UCSD-AML1 (cell line): ENCODE results near the gene STRADB.
"Not testable (repeated sequence)": the region's sequence is repeated elsewhere in the genome, so short reads cannot be mapped to it uniquely, and the experiment has no call there.

Experiments used
- DNase-seq: peaks from one replicate; lab custom pipeline; 2025; ENCODE audit not compliant: unreplicated experiment; lab: John Stamatoyannopoulos, UW

STRADB gene

GRCh38 chr2:201451292-201452057, at the start of gene STRADB, which contains the start of gene TRAK2:
STRADB (plus strand) TSS chr2:201451740; CDS start chr2:201454841, 3,101 bp downstream.
TRAK2 (minus strand) TSS chr2:201451458; CDS start chr2:201420507, 30,951 bp downstream.
- DNase-seq, result peak; percentile 96

GRCh38 chr2:201401815-201402214, 49.7 kb upstream of the STRADB start:
- no peak for DNase-seq

GRCh38 chr2:201402651-201403562, 48.6 kb upstream of the STRADB start:
- DNase-seq, result no peak

GRCh38 chr2:201403880-201404279, 47.7 kb upstream of the STRADB start:
- no peak for DNase-seq

- DNase-seq, result no peak
These were observed 46.8 kb upstream of the STRADB start for GRCh38 chr2:201404699-201405280.

GRCh38 chr2:201406077-201406662, 45.4 kb upstream of the STRADB start:
- DNase-seq, result no peak

- no peak for DNase-seq
These were observed 44.3 kb upstream of the STRADB start for GRCh38 chr2:201407265-201407664.

- DNase-seq, result no peak
These were observed 42.6 kb upstream of the STRADB start for GRCh38 chr2:201408931-201409330.

- no peak for DNase-seq
These were observed 40.1 kb upstream of the STRADB start for GRCh38 chr2:201411421-201411820.

- DNase-seq, result no peak
These were observed 38.4 kb upstream of the STRADB start for GRCh38 chr2:201413143-201413542.

GRCh38 chr2:201413552-201413951, 38.0 kb upstream of the STRADB start:
- DNase-seq, result no peak

GRCh38 chr2:201414099-201415023, 37.2 kb upstream of the STRADB start:
- no peak for DNase-seq

- DNase-seq, result no peak
These were observed 36.4 kb upstream of the STRADB start for GRCh38 chr2:201415149-201415548.

- DNase-seq, result no peak
These were observed 32.4 kb upstream of the STRADB start for GRCh38 chr2:201419057-201419635.

- DNase-seq, result no peak
These were observed 31.6 kb upstream of the STRADB start for GRCh38 chr2:201419986-201420385.

GRCh38 chr2:201420442-201421113, 31.0 kb upstream of the STRADB start:
- no peak for DNase-seq

- DNase-seq, result no peak
These were observed 25.6 kb upstream of the STRADB start for GRCh38 chr2:201425952-201426351.

- not testable (repeated sequence) for DNase-seq
These were observed 23.2 kb upstream of the STRADB start for GRCh38 chr2:201428366-201428765.

- DNase-seq, result not testable (repeated sequence)
These were observed 21.7 kb upstream of the STRADB start for GRCh38 chr2:201429835-201430234.
